Heart left ventricle (tissue), 16 donors: ENCODE results near the gene FBXO30. TPM values are rescaled to one million over a fixed set of nuclear protein-coding genes. Genes with fewer than 3 reads are reported as not detected.

Experiments
- ATAC-seq, 4 donors: fragments of 200-7000 bp; cut with Tn5 transposase; one replicate each; pipeline ENCODE4 v1.9.1; 2020 to 2022; ENCODE audit warnings: moderate library complexity in 4 of 4, mild to moderate bottlenecking in 3 of 4, moderate number of reproducible peaks in 1 of 4
- DNase-seq, 5 donors: peaks; one replicate each; pipeline ENCODE4 v3.0.0-alpha.2; 2020
- H3K27ac ChIP-seq, 12 donors: fragments of 200-600 bp; sonication (generic) in 4 of 12; one replicate each; pipeline versions ENCODE4 v1.5.0 to v1.8.0; 2016 to 2022; ENCODE audit warnings: mild to moderate bottlenecking in 2 of 12
- H3K27me3 ChIP-seq, 9 donors: fragments of 200-600 bp; sonication (generic) in 2 of 9; one replicate each; pipeline versions ENCODE4 v1.5.1 to v1.8.0; 2016 to 2022; ENCODE audit warnings: mild to moderate bottlenecking in 3 of 9
- H3K36me3 ChIP-seq, 9 donors: fragments of 200-600 bp; sonication (generic) in 2 of 9; one replicate each; pipeline versions ENCODE4 v1.5.0 to v1.8.0; 2018 to 2022; ENCODE audit warnings: mild to moderate bottlenecking in 2 of 9
- H3K4me1 ChIP-seq, 12 donors: fragments of 200-600 bp; sonication (generic) in 4 of 12; one replicate each; pipeline versions ENCODE4 v1.5.0 to v1.8.0; 2016 to 2022; ENCODE audit warnings: mild to moderate bottlenecking in 3 of 12
- H3K4me3 ChIP-seq, 12 donors: fragments of 200-600 bp; sonication (generic) in 4 of 12; one replicate each; pipeline versions ENCODE4 v1.5.0 to v1.8.0; 2017 to 2022; ENCODE audit warnings: mild to moderate bottlenecking in 9 of 12, moderate library complexity in 4 of 12
- H3K9me3 ChIP-seq, 12 donors: fragments of 200-600 bp; sonication (generic) in 4 of 12; one replicate each; pipeline versions ENCODE4 v1.5.0 to v1.8.0; 2016 to 2022; ENCODE audit warnings: mild to moderate bottlenecking in 1 of 12
- POLR2A ChIP-seq, 2 donors: fragments of 450-650 bp; IDR thresholded peaks; one replicate each; pipeline ENCODE4 v1.6.1; 2017; ENCODE audit warnings: antibody characterized with exemption in 2 of 2, mild to moderate bottlenecking in 2 of 2, moderate library complexity in 2 of 2
- WGBS, 4 donors: extraction: QIAGEN DNeasy Blood & Tissue Kit in 2 of 4; methylation state at CpG; one replicate each; pipeline versions ENCODE4 v1.1.5 to v1.1.7; 2013 to 2018; 5-methylcytosine and 5-hydroxymethylcytosine counted together
- intact Hi-C, 10 donors: fragments of 100-400 bp; cut with DNase I; formaldehyde crosslinking; loops; one replicate each; pipeline versions ENCODE4 v1.11.1 to v1.14.2; 2022
- polyA plus RNA-seq, 2 donors: library from polyadenylated mRNA; stranded (reverse); fragments of 200-250 nt; gene quantifications; one replicate each; pipeline ENCODE4 v1.2.3, GENCODE V29; 2013
- total RNA-seq, 9 donors: library from RNA; depleted of rRNA in 2 of 9; stranded (reverse); fragments of >200 nt in 2 of 9; fragmentation: NEBNext Ultra II Directional in 3 of 9; extraction: Animal tissue kit (Norgen Biotek cat#: 25700) in 3 of 9; gene quantifications; one replicate each; pipeline versions ENCODE4 v1.1.0 to v1.2.4, GENCODE V29; 2016 to 2023
- TF ChIP-seq, protein P1 (sequence below), 12 donors: fragments of 200-600 bp; sonication (generic) in 4 of 12; IDR thresholded peaks; one replicate each; pipeline versions ENCODE4 v1.5.0 to v1.8.0; 2018 to 2022; ENCODE audit warnings: antibody characterized with exemption in 12 of 12, mild to moderate bottlenecking in 5 of 12
- donor health status: ischemic (EF 13 %, LVEDD 7.1; RV severe dilation, severe dysfunction).
- donor health status: healthy with polysubstance abuse.
- donor health status: DM: no; HTN: yes; CAD: no.
- donor health status: DM: no; HTN: no; CAD: no.
- donor health status: ischemic (EF 25% LVEDD 6.9; RV normal size, moderate dysfunction).
- donor health status: ischemic (EF 25% LVEDD 5.7; RV mildly dilated, moderate dysfunction).
- donor health status: healthy.
- donor health status: DM: yes; HTN: yes; CAD: no.
- donor health status: ischemic (EF 35%, LVEDD 5.7; RV mildly dilated, moderate dysfunction).
- donor health status: nonischemic (EF 11% LVEDD 7.7; RV severe dilation, severe dysfunction).
- donor health status: DM: yes; HTN: yes; CAD: no.
- donor health status: PGD.
- donor health status: ischemic (EF 29% LVEDD 5.4; RV normal size, mild dysfunction).
- donor health status: nonischemic (EF 23%, LVEDD 6.1; RV moderate dilation, normal function).

FBXO30 gene
- total and polyA plus RNA-seq, 11 donors, result 7.0 to 17.1 (median 13.7) TPM

DNA sequence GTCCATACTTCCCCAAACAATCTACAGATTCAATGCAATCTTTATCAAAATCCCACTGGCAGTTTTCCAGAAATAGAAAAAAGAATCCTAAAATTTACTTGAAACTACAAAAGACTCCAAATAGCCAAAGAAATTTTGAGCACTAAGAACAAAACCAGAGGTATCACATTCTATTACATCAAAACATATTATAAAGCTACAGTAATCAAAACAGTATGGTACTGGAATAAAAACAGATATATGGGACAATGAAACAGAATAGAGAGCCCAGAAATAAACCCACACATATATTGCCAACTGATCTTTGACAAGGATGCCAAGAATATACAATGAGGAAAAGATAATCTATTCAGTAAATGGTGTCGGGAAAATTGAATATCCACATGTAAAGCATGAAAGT is 46.0 kb upstream of the FBXO30 start:
- H3K27ac ChIP-seq, result no peak overlapping the region
- TF ChIP-seq POLR2A (IDR thresholded peaks at IDR 0.05), result no peak
- TF ChIP-seq, protein P1, sequence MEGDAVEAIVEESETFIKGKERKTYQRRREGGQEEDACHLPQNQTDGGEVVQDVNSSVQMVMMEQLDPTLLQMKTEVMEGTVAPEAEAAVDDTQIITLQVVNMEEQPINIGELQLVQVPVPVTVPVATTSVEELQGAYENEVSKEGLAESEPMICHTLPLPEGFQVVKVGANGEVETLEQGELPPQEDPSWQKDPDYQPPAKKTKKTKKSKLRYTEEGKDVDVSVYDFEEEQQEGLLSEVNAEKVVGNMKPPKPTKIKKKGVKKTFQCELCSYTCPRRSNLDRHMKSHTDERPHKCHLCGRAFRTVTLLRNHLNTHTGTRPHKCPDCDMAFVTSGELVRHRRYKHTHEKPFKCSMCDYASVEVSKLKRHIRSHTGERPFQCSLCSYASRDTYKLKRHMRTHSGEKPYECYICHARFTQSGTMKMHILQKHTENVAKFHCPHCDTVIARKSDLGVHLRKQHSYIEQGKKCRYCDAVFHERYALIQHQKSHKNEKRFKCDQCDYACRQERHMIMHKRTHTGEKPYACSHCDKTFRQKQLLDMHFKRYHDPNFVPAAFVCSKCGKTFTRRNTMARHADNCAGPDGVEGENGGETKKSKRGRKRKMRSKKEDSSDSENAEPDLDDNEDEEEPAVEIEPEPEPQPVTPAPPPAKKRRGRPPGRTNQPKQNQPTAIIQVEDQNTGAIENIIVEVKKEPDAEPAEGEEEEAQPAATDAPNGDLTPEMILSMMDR (IDR thresholded peaks at IDR 0.05), result no peak
- peaks cover 0 to 13% (median 7%) of the 10 kb centered on the region in 12 donors for H3K9me3 ChIP-seq
- DNase-seq, result no peak
- no peaks in the 10 kb centered on the region for H3K27me3 ChIP-seq
- 96 to 100% (median 98%) methylated on average over 1 of the region's 1 CpG for WGBS, 4 donors
- peaks cover 0 to 20% (median 0%) of the 10 kb centered on the region in 12 donors for H3K4me1 ChIP-seq
- intact Hi-C loops, result no loop called here
- H3K36me3 ChIP-seq, result no peaks in the 10 kb centered on the region
- H3K4me3 ChIP-seq, result no peak overlapping the region
- ATAC-seq, result no peak

DNA sequence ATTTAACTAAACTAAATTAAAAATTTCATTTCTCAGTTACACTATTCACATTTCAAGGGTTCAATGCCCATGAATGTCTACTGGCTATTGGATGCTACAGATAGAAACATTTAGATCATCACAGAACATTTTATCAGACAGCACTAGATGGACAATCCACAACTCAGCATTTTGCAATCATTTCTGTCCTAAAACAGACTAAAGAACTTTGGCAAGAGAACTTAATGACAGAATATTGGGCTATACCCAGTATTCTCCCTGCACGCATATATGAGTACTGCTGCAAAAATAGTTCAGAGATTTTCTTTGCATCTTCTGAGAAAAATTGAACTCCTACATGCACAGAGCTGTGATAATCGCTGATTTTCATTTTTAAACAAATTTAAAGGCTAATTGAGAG is 36.1 kb upstream of the FBXO30 start:
- Histone ChIP-seq H3K36me3 (no peaks in the 10 kb centered on the region), H3K27me3 (no peaks in the 10 kb centered on the region), H3K4me1 (peaks cover 0 to 28% (median 2%) of the 10 kb centered on the region in 12 donors), H3K9me3 (no peaks in the 10 kb centered on the region), H3K27ac (peak overlapping the region in 4 of 12 donors; percentile 0 to 71 (median 47)), H3K4me3 (no peak overlapping the region)
- ATAC-seq (peak in 2 of 4 donors; percentile 59 to 66), DNase-seq (no peak)
- intact Hi-C loops, result no loop called here
- TF ChIP-seq, protein P1 (IDR thresholded peaks at IDR 0.05), result no peak
- no peak for TF ChIP-seq POLR2A (IDR thresholded peaks at IDR 0.05)
- 63 to 77% (median 75%) methylated on average over 2 of the region's 2 CpGs for WGBS, 4 donors

DNA sequence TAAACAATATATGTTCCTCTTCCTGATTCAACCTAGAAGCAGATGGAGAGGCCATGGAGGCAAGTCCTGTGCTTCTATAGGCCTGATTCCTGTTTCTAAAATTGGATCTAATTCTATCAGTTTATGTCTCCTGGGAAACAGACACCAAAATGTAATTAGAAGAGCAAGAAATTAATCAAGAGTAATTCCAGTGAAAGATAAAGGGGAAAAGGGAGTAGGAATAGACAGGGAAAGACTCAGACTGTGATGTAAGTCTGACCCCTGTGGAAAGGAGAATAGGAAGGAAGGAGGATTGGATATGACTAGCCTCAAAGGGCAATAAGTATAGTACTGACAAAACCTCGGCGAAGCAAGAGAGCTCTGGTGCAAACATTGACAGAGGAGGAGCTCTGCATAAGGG is 33.9 kb upstream of the FBXO30 start:
- WGBS, 4 donors, result 60 to 80% (median 67%) methylated on average over 2 of the region's 2 CpGs
- no peak for DNase-seq
- Histone ChIP-seq H3K27ac (no peak overlapping the region), H3K9me3 (no peaks in the 10 kb centered on the region), H3K4me3 (no peak overlapping the region), H3K27me3 (no peaks in the 10 kb centered on the region), H3K36me3 (no peaks in the 10 kb centered on the region), H3K4me1 (peaks cover 0 to 35% (median 4%) of the 10 kb centered on the region in 12 donors)
- ATAC-seq, result no peak
- intact Hi-C loops, result no loop called here
- TF ChIP-seq POLR2A (IDR thresholded peaks at IDR 0.05), result no peak
- TF ChIP-seq, protein P1 (IDR thresholded peaks at IDR 0.05), result no peak

DNA sequence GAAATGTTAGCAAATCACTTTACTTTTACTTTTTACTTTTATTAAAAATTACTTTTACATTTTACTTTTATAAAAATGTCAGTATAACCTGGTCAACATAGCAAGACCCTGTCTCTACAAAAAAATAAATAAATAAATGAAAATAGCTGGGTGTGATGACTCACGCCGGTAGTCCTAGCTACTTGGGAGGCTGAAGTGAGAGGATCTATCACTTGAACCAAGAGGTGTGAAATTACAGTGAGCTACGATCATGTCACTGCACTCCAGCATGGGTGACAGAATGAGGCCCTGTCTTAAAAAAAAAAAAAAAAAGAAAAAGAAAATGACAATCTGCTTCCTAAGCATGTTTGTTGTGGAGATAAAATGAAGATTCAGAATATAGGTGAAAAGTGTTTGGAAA is 31.0 kb upstream of the FBXO30 start:
- WGBS, 4 donors, result 91 to 95% (median 93%) methylated on average over 3 of the region's 3 CpGs

More for the DNA sequence above, 31.0 kb upstream of the FBXO30 start:
- H3K27me3 ChIP-seq, result no peaks in the 10 kb centered on the region
- H3K4me1 ChIP-seq, result peaks cover 0 to 29% (median 4%) of the 10 kb centered on the region in 12 donors
- no peak overlapping the region for H3K4me3 ChIP-seq
- peak overlapping the region in 1 of 12 donors; percentile 20 for H3K27ac ChIP-seq
- ATAC-seq (no peak), DNase-seq (no peak)
- intact Hi-C loops, result no loop called here
- no peak for TF ChIP-seq POLR2A (IDR thresholded peaks at IDR 0.05)
- TF ChIP-seq, protein P1 (IDR thresholded peaks at IDR 0.05), result no peak
- H3K36me3 ChIP-seq, result no peaks in the 10 kb centered on the region
- H3K9me3 ChIP-seq, result no peaks in the 10 kb centered on the region
